K562 (cell line): ENCODE data around the gene MN1. TPM values are rescaled to one million over a fixed set of nuclear protein-coding genes. Genes with fewer than 3 reads are reported as not detected.

ENCODE experiments used
- E2F3 ChIP-seq: fragments of 250-450 bp; sonication (Bioruptor Pico); IDR thresholded peaks from 2 replicates; pipeline ENCODE4 v1.4.0; 2020; ENCODE audit warnings: mild to moderate bottlenecking
- MYBL2 ChIP-seq, 2 experiments: fragments of 450-650 bp in 1 of 2; sonication (generic) in 1 of 2; formaldehyde crosslinking in 1 of 2; IDR thresholded peaks; 2 replicates each; pipeline versions ENCODE4 v1.6.1 to v1.8.1; 2017 to 2022; ENCODE audit warnings: borderline replicate concordance in 1 of 2, inconsistent platforms in 1 of 2, low read depth in 1 of 2, mild to moderate bottlenecking in 1 of 2, missing genetic modification reagents in 1 of 2, moderate library complexity in 1 of 2
- NR4A1 ChIP-seq, 2 experiments: fragments of 250-450 bp in 1 of 2; fragments of 450-650 bp in 1 of 2; sonication (Bioruptor Pico) in 1 of 2; IDR thresholded peaks; 2 replicates each; pipeline versions ENCODE4 v1.4.0 to v1.6.1; 2016 to 2020; ENCODE audit warnings: mild to moderate bottlenecking in 2 of 2, missing compliant biosample characterization in 1 of 2, missing genetic modification characterization in 1 of 2, moderate library complexity in 1 of 2
- REST ChIP-seq, 2 experiments: fragments of 450-650 bp; formaldehyde crosslinking in 1 of 2; IDR thresholded peaks; 2 replicates each; pipeline versions ENCODE4 v1.4.0 to v1.6.1; 2014 to 2020; ENCODE audit warnings: mild to moderate bottlenecking in 2 of 2, borderline replicate concordance in 1 of 2, low read depth in 1 of 2
- SMARCA5 ChIP-seq: fragments of 450-650 bp; IDR thresholded peaks from 2 replicates; pipeline ENCODE4 v1.6.1; 2016
- SRF ChIP-seq, 2 experiments: fragments of 250-450, 450-650 bp in 1 of 2; sonication (Bioruptor Pico) in 1 of 2; sonication (generic) in 1 of 2; formaldehyde crosslinking; IDR thresholded peaks; 2 replicates each; pipeline versions ENCODE4 v1.5.0 to v1.5.1; 2020 to 2022; ENCODE audit warnings: mild to moderate bottlenecking in 1 of 2, missing genetic modification reagents in 1 of 2
- ZNF408 ChIP-seq: fragments of 250-450 bp; sonication (Bioruptor Pico); IDR thresholded peaks from 2 replicates; pipeline ENCODE4 v1.4.0; 2020; ENCODE audit warnings: low read depth, mild to moderate bottlenecking, moderate library complexity
- ZNF518B ChIP-seq: fragments of 250-450 bp; sonication (Bioruptor Pico); IDR thresholded peaks from 2 replicates; pipeline ENCODE4 v1.5.0; 2021; ENCODE audit warnings: mild to moderate bottlenecking, moderate library complexity
- ZNF589 ChIP-seq: fragments of 200-800 bp; sonication (Bioruptor generic); IDR thresholded peaks from 2 replicates; pipeline ENCODE4 v1.6.1; 2016; ENCODE audit warnings: low read depth, missing genetic modification characterization, missing compliant biosample characterization
- ZNF639 ChIP-seq, 2 experiments: fragments of 200-800 bp in 1 of 2; sonication (Bioruptor generic) in 1 of 2; sonication (generic) in 1 of 2; formaldehyde crosslinking in 1 of 2; IDR thresholded peaks in 1 of 2; conservative IDR thresholded peaks in 1 of 2; 2 replicates each; pipeline versions ENCODE4 v1.5.0 to v1.6.1; 2016 to 2020; ENCODE audit warnings: missing compliant biosample characterization in 1 of 2, missing genetic modification characterization in 1 of 2, missing genetic modification reagents in 1 of 2
- ZNF76 ChIP-seq: fragments of 250-450 bp; sonication (Bioruptor Pico); IDR thresholded peaks from 2 replicates; pipeline ENCODE4 v1.4.0; 2020; ENCODE audit warnings: mild to moderate bottlenecking, moderate library complexity, borderline replicate concordance
- polyA plus RNA-seq, 8 experiments: library from polyadenylated mRNA; depleted of rRNA in 4 of 8; stranded (reverse) in 5 of 8; unstranded in 3 of 8; fragments of >200 nt; fragmentation: Nextera tagmentation in 2 of 8; fragmentation: Illumina TruSeq in 1 of 8; extraction: Ambion mirVana in 2 of 8; extraction: Trizol in 1 of 8; gene quantifications; 2 replicates each; pipeline versions ENCODE4 v1.2.1 to v1.2.3, GENCODE V29; 2011 to 2014; ENCODE audit warnings: inconsistent platforms in 1 of 8, missing spikeins in 1 of 8
- total RNA-seq, 7 experiments: library from RNA; depleted of rRNA in 6 of 7; stranded (reverse); fragments of >200 nt in 6 of 7; fragmentation: Illumina TruSeq in 2 of 7; extraction: Trizol in 2 of 7; gene quantifications; 2 replicates each; pipeline versions ENCODE4 v1.2.1 to v1.2.3, GENCODE V29; 2011 to 2021; ENCODE audit warnings: low replicate concordance in 1 of 7

Gene MN1
- total and polyA plus RNA-seq, 9 of the 15 experiments (the other 6 are each of a cell fraction or from before 2014, with no cell fraction given): under 0.01 to 0.05 (median 0.03) TPM; not detected in 5

- TF ChIP-seq REST (IDR thresholded peaks at IDR 0.05; ENCODE audit: borderline replicate concordance) (peak; percentile 56), REST (CRISPR knock-in tag; IDR thresholded peaks at IDR 0.05; ENCODE audit: low read depth) (no peak), E2F3 (peak; percentile 57; the same call in 1 of the 2 replicates), ZNF408 (CRISPR knock-in tag) (no peak), ZNF639 (CRISPR knock-in tag; conservative IDR thresholded peaks at IDR 0.05 in 1 of 2, IDR thresholded peaks at IDR 0.05 in 1 of 2) (peak in 1 of 2 experiments; percentile 42; a peak in 1 of 4 replicates), ZNF76 (CRISPR knock-in tag) (0 out of 2 replicates have a peak, but pooled peaks have one; percentile 32), ZNF518B (CRISPR knock-in tag) (no peak), NR4A1 (CRISPR knock-in tag; IDR thresholded peaks at IDR 0.05) (no peak), NR4A1 (tag; IDR thresholded peaks at IDR 0.05) (peak; percentile 74; the same call in 1 of the 2 replicates), ZNF589 (peak; percentile 55; the same call in 1 of the 2 replicates), SRF (CRISPR knock-in tag; IDR thresholded peaks at IDR 0.05) (peak in 1 of 2 experiments; percentile 53; a peak in 1 of 4 replicates), SMARCA5 (no peak), MYBL2 (IDR thresholded peaks at IDR 0.05; ENCODE audit: low read depth) (peak; percentile 69), MYBL2 (CRISPR knock-in tag; IDR thresholded peaks at IDR 0.05; ENCODE audit: borderline replicate concordance) (no peak)
These were observed 81.9 kb downstream of the MN1 start (continued) for GRCh38 chr22:27719535-27720227.
